EL (cell line): ENCODE measurements around the gene CPA4.

Experiments used
- DNase-seq: peaks from one replicate; pipeline ENCODE4 v3.0.0-alpha.2; 2016

The CPA4 gene

GRCh38 chr7:130303551-130303950, 10.6 kb downstream of the CPA4 start:
- DNase-seq, result no peak

- DNase-seq, result no peak
Measured at GRCh38 chr7:130303982-130304381, 11.0 kb downstream of the CPA4 start.

- DNase-seq, result no peak
Measured at GRCh38 chr7:130304878-130305277, 11.9 kb downstream of the CPA4 start.

- no peak for DNase-seq
Measured at GRCh38 chr7:130305433-130306042, 12.6 kb downstream of the CPA4 start.

GRCh38 chr7:130309986-130310385, 17.0 kb downstream of the CPA4 start:
- DNase-seq, result no peak

- DNase-seq, result no peak
Measured at GRCh38 chr7:130314305-130314704, 21.3 kb downstream of the CPA4 start.

- DNase-seq, result no peak
Measured at GRCh38 chr7:130319541-130319940, 26.6 kb downstream of the CPA4 start.

GRCh38 chr7:130321542-130322229, 28.7 kb downstream of the CPA4 start:
- peak; percentile 50 for DNase-seq

GRCh38 chr7:130322615-130323014, 29.7 kb downstream of the CPA4 start:
- no peak for DNase-seq

- DNase-seq, result no peak
Measured at GRCh38 chr7:130324306-130324943, 31.5 kb downstream of the CPA4 start.

GRCh38 chr7:130329681-130330080, 36.7 kb downstream of the CPA4 start:
- no peak for DNase-seq

- DNase-seq, result no peak
Measured at GRCh38 chr7:130332259-130333053, 39.5 kb downstream of the CPA4 start.

- DNase-seq, result no peak
Measured at GRCh38 chr7:130333832-130334231, 40.9 kb downstream of the CPA4 start.

- no peak for DNase-seq
Measured at GRCh38 chr7:130334274-130334673, 41.3 kb downstream of the CPA4 start.

GRCh38 chr7:130337410-130337971, 44.5 kb downstream of the CPA4 start:
- no peak for DNase-seq

GRCh38 chr7:130338233-130338632, 45.3 kb downstream of the CPA4 start:
- DNase-seq, result no peak

- no peak for DNase-seq
Measured at GRCh38 chr7:130341882-130342281, 48.9 kb downstream of the CPA4 start.

- no peak for DNase-seq
Measured at GRCh38 chr7:130342701-130343380, 49.9 kb downstream of the CPA4 start.

- DNase-seq, result no peak
Measured at GRCh38 chr7:130344271-130344866, 51.4 kb downstream of the CPA4 start, which contains the start of gene CPA5. TSS of gene CPA5 (plus strand) at chr7:130344816. CDS start at chr7:130346486, 1,670 bp downstream.

GRCh38 chr7:130345136-130345535, 52.2 kb downstream of the CPA4 start:
- DNase-seq, result no peak

GRCh38 chr7:130345725-130346124, 52.8 kb downstream of the CPA4 start:
- no peak for DNase-seq
